Choroid plexus epithelial cell (primary cell): Measurements from ENCODE around the gene INVS.

Experiments used
- DNase-seq: peaks from one replicate; pipeline ENCODE4 v3.0.0-alpha.2; 2010; ENCODE audit warnings: low read depth
- H3K4me3 ChIP-seq: 2 replicates; pipeline ENCODE4 v1.5.1; 2011; ENCODE audit warnings: low read depth, mild to moderate bottlenecking, control low read depth, low read length, moderate library complexity
- CTCF ChIP-seq: conservative IDR thresholded peaks from 2 replicates; pipeline ENCODE4 v1.5.1; 2011; ENCODE audit warnings: low read depth, mild to moderate bottlenecking, control low read depth, inconsistent platforms, low read length, moderate library complexity

Gene INVS

DNA sequence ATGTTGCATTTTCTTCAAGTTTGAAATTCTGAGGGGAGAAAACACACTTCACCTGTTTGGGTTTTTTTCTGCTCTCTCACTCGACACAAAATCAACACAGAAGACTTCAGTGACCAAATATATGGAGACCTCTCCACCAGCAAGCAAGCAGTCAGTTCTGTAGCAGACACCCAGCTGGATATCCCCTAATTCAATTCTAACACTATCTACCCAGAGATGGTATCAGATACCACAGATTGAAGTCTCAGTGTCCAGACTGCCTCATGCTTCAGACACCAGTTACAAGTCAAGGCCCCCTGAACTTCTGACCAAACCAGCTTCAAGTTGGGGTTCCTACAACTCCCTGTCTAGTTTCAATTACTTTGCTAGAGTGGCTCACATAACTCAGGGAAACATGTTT is 97.8 kb downstream of the INVS start:
- TF ChIP-seq CTCF = no peak
- DNase-seq = no peak
- H3K4me3 ChIP-seq = no peak overlapping the region

DNA sequence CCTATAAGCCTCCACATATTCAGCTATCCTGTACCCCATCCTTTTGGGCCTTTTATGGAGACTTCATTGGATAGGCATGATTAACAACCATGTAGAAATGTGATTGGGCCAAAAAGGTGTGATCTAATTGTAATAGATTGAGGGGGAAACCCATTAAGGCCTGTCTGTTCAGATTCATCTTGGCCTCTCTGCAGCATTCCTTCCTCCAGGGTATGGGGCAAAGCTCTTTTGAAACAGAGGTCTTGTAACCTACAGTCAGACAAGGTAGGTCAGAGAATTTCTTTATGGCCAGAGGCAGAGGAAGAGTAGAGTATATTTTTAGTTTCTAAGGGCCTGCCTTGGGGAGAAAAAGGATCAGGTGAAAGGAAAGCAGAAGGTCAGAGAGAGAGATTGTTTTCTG is 98.5 kb downstream of the INVS start:
- H3K4me3 ChIP-seq = no peak overlapping the region
- peak; percentile 14 for TF ChIP-seq CTCF
- no peak for DNase-seq

DNA sequence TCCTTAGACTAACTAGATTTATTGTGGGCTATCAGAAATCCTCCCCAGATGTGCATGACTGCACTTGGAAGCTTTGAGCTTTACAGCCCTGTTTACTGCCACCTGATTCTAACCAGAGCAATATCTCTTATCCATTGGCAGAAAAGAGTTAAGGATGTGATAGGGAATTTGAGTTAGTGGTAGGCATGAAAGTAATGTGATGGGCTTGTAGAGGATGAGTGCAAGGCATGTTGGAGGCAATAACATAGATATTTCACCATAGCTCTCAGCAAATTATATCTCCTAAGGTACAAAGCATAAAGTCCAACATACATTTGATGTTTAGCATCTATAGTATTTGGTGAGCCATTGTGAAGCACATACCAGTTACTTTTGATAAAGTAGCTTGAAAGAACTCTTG is 103.8 kb downstream of the INVS start:
- no peak overlapping the region for H3K4me3 ChIP-seq
- no peak for DNase-seq
- no peak for TF ChIP-seq CTCF

GRCh38 chr9:100204796-100205195 is 105.8 kb downstream of the INVS start:
- no peak for DNase-seq
- TF ChIP-seq CTCF = no peak

GRCh38 chr9:100206899-100207298 is 107.9 kb downstream of the INVS start:
- TF ChIP-seq CTCF = no peak
- DNase-seq = no peak
- no peak overlapping the region for H3K4me3 ChIP-seq

More at GRCh38 chr9:100204796-100205195, 105.8 kb downstream of the INVS start:
- H3K4me3 ChIP-seq = no peak overlapping the region

DNA sequence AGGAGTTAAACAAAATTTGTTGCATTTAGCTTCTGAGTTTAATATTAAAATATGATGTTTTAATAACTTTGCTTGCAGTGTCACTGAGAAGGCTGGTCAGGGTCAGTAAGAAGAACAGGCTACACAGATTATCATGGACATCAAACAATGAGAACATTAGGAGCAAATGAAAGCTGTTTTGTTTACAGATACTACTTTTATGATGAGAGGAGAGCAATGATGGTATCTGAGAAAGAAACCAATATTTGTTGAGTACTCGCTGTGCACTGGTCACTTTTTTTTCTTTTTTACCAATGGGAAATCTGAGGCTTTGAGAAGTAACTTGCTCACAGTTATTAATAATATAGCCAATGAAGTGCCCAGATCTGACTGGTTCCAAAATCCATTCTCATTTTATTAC is 109.6 kb downstream of the INVS start:
- no peak overlapping the region for H3K4me3 ChIP-seq
- DNase-seq = no peak
- no peak for TF ChIP-seq CTCF

DNA sequence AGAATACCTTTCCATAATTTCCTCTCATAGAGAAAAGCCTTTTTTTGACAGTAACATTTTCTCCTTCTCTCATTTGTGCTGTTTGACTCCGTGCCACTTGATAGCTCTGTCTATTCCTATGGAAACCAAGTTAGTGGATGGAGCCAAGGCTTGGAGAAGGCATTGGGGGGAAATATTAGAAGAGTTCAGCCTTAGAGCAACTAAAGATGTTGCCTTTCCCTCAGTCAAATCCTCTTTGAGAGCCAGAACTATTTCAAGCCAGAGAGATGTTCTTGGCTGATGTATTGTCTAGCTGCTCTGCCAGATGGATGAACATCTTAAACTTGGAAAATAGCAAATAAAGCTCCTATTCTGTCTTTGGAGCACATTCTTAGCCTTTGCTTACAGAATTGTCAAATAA is 112.4 kb downstream of the INVS start:
- no peak for TF ChIP-seq CTCF
- no peak overlapping the region for H3K4me3 ChIP-seq
- DNase-seq = no peak
